GM12878 (cell line): Measurements from ENCODE around the gene BSPRY. TPM values are rescaled to one million over a fixed set of nuclear protein-coding genes. Genes with fewer than 3 reads are reported as not detected.

ENCODE experiments used
- BCL11A ChIP-seq: IDR thresholded peaks from 2 replicates; pipeline ENCODE4 v1.6.1; 2011; ENCODE audit warnings: low read depth, low read length
- BHLHE40 ChIP-seq, 2 experiments: fragments of 450-650 bp in 1 of 2; IDR thresholded peaks; 2 replicates each; pipeline ENCODE4 v1.6.1; 2011 to 2017; ENCODE audit warnings: low read depth in 2 of 2, borderline replicate concordance in 1 of 2, improper control_type of control experiment in 1 of 2, low read length in 1 of 2, mild to moderate bottlenecking in 1 of 2
- BRCA1 ChIP-seq: IDR thresholded peaks from 2 replicates; pipeline ENCODE4 v1.6.1; 2011; ENCODE audit warnings: low read depth, low read length, improper control_type of control experiment
- CREM ChIP-seq: IDR thresholded peaks from 2 replicates; pipeline ENCODE4 v1.6.1; 2014; ENCODE audit warnings: antibody characterized with exemption, low read depth
- ESRRA ChIP-seq: IDR thresholded peaks from 2 replicates; pipeline ENCODE4 v1.6.1; 2012; ENCODE audit warnings: mild to moderate bottlenecking, low read length, improper control_type of control experiment
- HDAC2 ChIP-seq: fragments of 200-600 bp; sonication (generic); IDR thresholded peaks from 2 replicates; pipeline ENCODE4 v1.6.1; 2017
- IRF4 ChIP-seq: IDR thresholded peaks from 2 replicates; pipeline ENCODE4 v1.6.1; 2011; ENCODE audit warnings: low read depth, low read length
- JUND ChIP-seq: IDR thresholded peaks from 2 replicates; pipeline ENCODE4 v1.6.1; 2012; ENCODE audit warnings: low read depth, mild to moderate bottlenecking, low read length, improper control_type of control experiment, moderate library complexity
- MEF2A ChIP-seq: IDR thresholded peaks from 2 replicates; pipeline ENCODE4 v1.6.1; 2011; ENCODE audit warnings: low read depth, mild to moderate bottlenecking, low read length, moderate library complexity; ENCODE audit not compliant: insufficient read depth
- MTA3 ChIP-seq: IDR thresholded peaks from 2 replicates; pipeline ENCODE4 v1.6.1; 2012; ENCODE audit warnings: low read length, inconsistent platforms, borderline replicate concordance
- MYB ChIP-seq: fragments of 150-350 bp; IDR thresholded peaks from 2 replicates; pipeline ENCODE4 v1.6.1; 2014; ENCODE audit warnings: mild to moderate bottlenecking, low read depth, low read length, borderline replicate concordance
- NFIC ChIP-seq: IDR thresholded peaks from 2 replicates; pipeline ENCODE4 v1.6.1; 2012; ENCODE audit warnings: low read depth, mild to moderate bottlenecking, inconsistent platforms, low read length, moderate library complexity
- RBBP5 ChIP-seq: fragments of 200-600 bp; sonication (generic); conservative IDR thresholded peaks from 2 replicates; pipeline ENCODE4 v1.6.1; 2016
- SMAD1 ChIP-seq: fragments of 450-650 bp; IDR thresholded peaks from 2 replicates; pipeline ENCODE4 v1.6.1; 2018; ENCODE audit warnings: mild to moderate bottlenecking, low read depth; ENCODE audit not compliant: partially characterized antibody
- SP1 ChIP-seq: IDR thresholded peaks from one replicate; pipeline ENCODE4 v1.6.1; 2011; ENCODE audit warnings: low read depth, low read length
- SREBF1 ChIP-seq: IDR thresholded peaks from 2 replicates; pipeline ENCODE4 v1.6.1; 2012; ENCODE audit warnings: mild to moderate bottlenecking, low read length
- STAT1 ChIP-seq: fragments of 450-650 bp; conservative IDR thresholded peaks from 2 replicates; pipeline ENCODE4 v1.6.1; 2014; ENCODE audit warnings: antibody characterized with exemption, mild to moderate bottlenecking
- polyA plus RNA-seq, 11 experiments: library from polyadenylated mRNA; depleted of rRNA in 4 of 11; unstranded in 6 of 11; stranded (reverse) in 5 of 11; fragments of >200 nt; fragmentation: Nextera tagmentation in 4 of 11; fragmentation: Illumina TruSeq in 1 of 11; extraction: Ambion mirVana in 4 of 11; extraction: Trizol in 1 of 11; gene quantifications; 1 replicate in 1 of 11; 2 replicates in 10 of 11; pipeline versions ENCODE4 v1.2.1 to v1.2.3, GENCODE V29; 2011 to 2016; ENCODE audit warnings: inconsistent platforms in 2 of 11, missing spikeins in 2 of 11, low read depth in 1 of 11
- total RNA-seq, 4 experiments: library from RNA; depleted of rRNA in 3 of 4; stranded (reverse); fragments of >200 nt in 3 of 4; fragmentation: Illumina TruSeq in 1 of 4; extraction: Trizol in 1 of 4; gene quantifications; 2 replicates each; pipeline versions ENCODE4 v1.2.1 to v1.2.3, GENCODE V29; 2013 to 2021
- TF ChIP-seq, protein P1 (sequence below): IDR thresholded peaks from 2 replicates; pipeline ENCODE4 v1.6.1; 2012; ENCODE audit warnings: low read depth, low read length, improper control_type of control experiment
- TF ChIP-seq, protein P2 (sequence below): fragments of 450-650 bp; formaldehyde crosslinking; IDR thresholded peaks from 2 replicates; pipeline ENCODE4 v1.4.0; 2020; ENCODE audit warnings: mild to moderate bottlenecking, moderate library complexity
- TF ChIP-seq, protein P3 (sequence below): fragments of 150-350 bp; IDR thresholded peaks from 2 replicates; pipeline ENCODE4 v1.6.1; 2014; ENCODE audit warnings: mild to moderate bottlenecking, low read depth, low read length
- TF ChIP-seq, protein P4 (sequence below): fragments of 450-650 bp; IDR thresholded peaks from 2 replicates; pipeline ENCODE4 v1.6.1; 2014; ENCODE audit warnings: mild to moderate bottlenecking

Gene BSPRY
- total and polyA plus RNA-seq, 10 of the 15 experiments (the other 5 are each of a cell fraction or from before 2014, with no cell fraction given) = 0.45 to 6.3 (median 4.1) TPM

DNA sequence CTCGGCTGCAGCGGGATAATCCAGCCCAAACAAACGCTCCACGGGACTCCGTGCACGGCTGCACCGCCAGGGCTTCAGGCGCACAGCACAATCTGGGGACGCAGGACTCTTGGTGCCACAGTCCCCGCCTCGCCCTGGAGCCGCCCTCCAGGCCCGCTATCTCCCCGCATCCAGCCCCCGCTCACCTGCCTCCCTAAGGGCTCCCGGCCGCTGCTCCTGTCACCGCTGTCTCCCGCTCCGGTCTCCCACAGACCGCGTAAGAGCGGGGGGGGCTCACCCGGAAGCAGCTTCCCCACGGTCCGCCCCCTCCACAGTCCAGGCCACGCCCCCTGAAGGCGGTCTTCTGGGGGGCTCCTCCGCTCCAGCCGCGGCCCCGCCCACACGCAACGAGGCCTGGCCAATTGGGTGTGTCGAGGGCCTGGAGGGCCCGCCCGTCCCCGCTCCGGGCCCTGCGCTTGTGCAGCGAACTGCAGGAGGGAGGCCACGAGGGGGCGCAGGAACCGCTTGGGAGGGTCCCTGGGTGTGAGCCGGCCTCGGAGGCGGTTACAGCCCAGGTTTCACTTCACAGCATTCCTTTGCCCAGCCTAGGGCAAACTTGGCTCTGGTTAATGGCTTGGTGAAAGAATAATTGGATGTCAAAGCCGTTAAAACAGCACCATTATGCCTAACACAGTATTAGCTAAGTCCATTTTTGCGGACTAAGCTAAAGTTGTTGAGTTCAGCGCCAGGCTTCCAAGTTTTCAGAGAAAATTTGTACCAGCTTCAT, 51.9 kb downstream of the BSPRY start, which contains the start of gene ALAD (continued):
- TF ChIP-seq SP1 = peak; percentile 65
- TF ChIP-seq RBBP5 = no peak
- TF ChIP-seq MTA3 = no peak
- TF ChIP-seq, protein P1, sequence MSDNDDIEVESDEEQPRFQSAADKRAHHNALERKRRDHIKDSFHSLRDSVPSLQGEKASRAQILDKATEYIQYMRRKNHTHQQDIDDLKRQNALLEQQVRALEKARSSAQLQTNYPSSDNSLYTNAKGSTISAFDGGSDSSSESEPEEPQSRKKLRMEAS = peak; percentile 66
- TF ChIP-seq JUND = no peak
- TF ChIP-seq CREM = 0 out of 2 replicates have a peak, but pooled peaks have one; percentile 55
- TF ChIP-seq, protein P2, sequence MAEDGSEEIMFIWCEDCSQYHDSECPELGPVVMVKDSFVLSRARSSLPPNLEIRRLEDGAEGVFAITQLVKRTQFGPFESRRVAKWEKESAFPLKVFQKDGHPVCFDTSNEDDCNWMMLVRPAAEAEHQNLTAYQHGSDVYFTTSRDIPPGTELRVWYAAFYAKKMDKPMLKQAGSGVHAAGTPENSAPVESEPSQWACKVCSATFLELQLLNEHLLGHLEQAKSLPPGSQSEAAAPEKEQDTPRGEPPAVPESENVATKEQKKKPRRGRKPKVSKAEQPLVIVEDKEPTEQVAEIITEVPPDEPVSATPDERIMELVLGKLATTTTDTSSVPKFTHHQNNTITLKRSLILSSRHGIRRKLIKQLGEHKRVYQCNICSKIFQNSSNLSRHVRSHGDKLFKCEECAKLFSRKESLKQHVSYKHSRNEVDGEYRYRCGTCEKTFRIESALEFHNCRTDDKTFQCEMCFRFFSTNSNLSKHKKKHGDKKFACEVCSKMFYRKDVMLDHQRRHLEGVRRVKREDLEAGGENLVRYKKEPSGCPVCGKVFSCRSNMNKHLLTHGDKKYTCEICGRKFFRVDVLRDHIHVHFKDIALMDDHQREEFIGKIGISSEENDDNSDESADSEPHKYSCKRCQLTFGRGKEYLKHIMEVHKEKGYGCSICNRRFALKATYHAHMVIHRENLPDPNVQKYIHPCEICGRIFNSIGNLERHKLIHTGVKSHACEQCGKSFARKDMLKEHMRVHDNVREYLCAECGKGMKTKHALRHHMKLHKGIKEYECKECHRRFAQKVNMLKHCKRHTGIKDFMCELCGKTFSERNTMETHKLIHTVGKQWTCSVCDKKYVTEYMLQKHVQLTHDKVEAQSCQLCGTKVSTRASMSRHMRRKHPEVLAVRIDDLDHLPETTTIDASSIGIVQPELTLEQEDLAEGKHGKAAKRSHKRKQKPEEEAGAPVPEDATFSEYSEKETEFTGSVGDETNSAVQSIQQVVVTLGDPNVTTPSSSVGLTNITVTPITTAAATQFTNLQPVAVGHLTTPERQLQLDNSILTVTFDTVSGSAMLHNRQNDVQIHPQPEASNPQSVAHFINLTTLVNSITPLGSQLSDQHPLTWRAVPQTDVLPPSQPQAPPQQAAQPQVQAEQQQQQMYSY (CRISPR knock-in tag) = no peak
- peak; percentile 17 to 61; a peak in 2 of 4 replicates for TF ChIP-seq BHLHE40 (IDR thresholded peaks at IDR 0.05; ENCODE audit: borderline replicate concordance in 1 of 2, low read depth in 2 of 2, low read length in 1 of 2)
- TF ChIP-seq, protein P3, sequence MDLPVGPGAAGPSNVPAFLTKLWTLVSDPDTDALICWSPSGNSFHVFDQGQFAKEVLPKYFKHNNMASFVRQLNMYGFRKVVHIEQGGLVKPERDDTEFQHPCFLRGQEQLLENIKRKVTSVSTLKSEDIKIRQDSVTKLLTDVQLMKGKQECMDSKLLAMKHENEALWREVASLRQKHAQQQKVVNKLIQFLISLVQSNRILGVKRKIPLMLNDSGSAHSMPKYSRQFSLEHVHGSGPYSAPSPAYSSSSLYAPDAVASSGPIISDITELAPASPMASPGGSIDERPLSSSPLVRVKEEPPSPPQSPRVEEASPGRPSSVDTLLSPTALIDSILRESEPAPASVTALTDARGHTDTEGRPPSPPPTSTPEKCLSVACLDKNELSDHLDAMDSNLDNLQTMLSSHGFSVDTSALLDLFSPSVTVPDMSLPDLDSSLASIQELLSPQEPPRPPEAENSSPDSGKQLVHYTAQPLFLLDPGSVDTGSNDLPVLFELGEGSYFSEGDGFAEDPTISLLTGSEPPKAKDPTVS = no peak
- no peak for TF ChIP-seq MEF2A
- no peak for TF ChIP-seq NFIC
- no peak for TF ChIP-seq SMAD1
- TF ChIP-seq ESRRA = no peak
- no peak for TF ChIP-seq BCL11A
- no peak for TF ChIP-seq BRCA1
- 0 out of 2 replicates have a peak, but pooled peaks have one; percentile 12 for TF ChIP-seq IRF4
- TF ChIP-seq HDAC2 = no peak
- no peak for TF ChIP-seq STAT1
- TF ChIP-seq, protein P4, sequence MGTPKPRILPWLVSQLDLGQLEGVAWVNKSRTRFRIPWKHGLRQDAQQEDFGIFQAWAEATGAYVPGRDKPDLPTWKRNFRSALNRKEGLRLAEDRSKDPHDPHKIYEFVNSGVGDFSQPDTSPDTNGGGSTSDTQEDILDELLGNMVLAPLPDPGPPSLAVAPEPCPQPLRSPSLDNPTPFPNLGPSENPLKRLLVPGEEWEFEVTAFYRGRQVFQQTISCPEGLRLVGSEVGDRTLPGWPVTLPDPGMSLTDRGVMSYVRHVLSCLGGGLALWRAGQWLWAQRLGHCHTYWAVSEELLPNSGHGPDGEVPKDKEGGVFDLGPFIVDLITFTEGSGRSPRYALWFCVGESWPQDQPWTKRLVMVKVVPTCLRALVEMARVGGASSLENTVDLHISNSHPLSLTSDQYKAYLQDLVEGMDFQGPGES = no peak
- TF ChIP-seq MYB = 0 out of 2 replicates have a peak, but pooled peaks have one; percentile 29
- TF ChIP-seq SREBF1 = no peak
